ENCODE data around the gene SUN3.
"Not testable (repeated sequence)": the region's sequence is repeated elsewhere in the genome, so short reads cannot be mapped to it uniquely, and the experiment has no call there.

SUN3 gene

GRCh38 chr7:48004032-48004431, 24.9 kb downstream of the SUN3 start:
- H3K9ac ChIP-seq (ENCODE audit: low read length in 2 of 2) = no peak overlapping the region

DNA sequence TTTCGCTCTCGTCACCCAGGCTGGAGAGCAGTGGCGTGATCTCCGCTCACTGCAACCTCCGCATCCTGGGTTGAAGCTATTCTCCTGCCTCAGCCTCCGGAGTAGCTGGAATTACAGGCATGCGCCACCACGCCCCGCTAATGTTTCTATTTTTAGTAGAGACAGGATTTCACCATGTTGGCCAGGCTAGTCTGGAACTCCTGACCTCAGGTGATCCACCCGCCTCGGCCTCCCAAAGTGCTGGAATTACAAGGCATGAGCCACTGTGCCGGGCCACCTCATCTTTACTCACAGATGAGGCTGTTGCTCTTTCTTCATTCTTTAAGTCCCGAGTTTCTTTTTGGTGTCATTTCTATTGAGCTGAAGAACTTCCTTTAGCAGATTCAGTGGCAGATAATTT, 28.7 kb downstream of the SUN3 start:
- not testable (repeated sequence) for H3K27me3 ChIP-seq (ENCODE audit: control insufficient read depth in 1 of 2, insufficient read depth in 2 of 2, low read length in 2 of 2); H3K4me1 ChIP-seq (ENCODE audit: control insufficient read depth, insufficient read depth, low read length); H3K4me3 ChIP-seq (ENCODE audit: low read length in 2 of 2); H3K36me3 ChIP-seq (ENCODE audit: control insufficient read depth in 2 of 2, insufficient read depth in 2 of 2, low read length in 2 of 2); H3K9ac ChIP-seq (ENCODE audit: low read length in 2 of 2); H3K9me3 ChIP-seq (ENCODE audit: control insufficient read depth in 2 of 2, low read length in 2 of 2); H3K27ac ChIP-seq (ENCODE audit: low read length)

More at GRCh38 chr7:48004032-48004431, 24.9 kb downstream of the SUN3 start:
- Histone ChIP-seq H3K9me3 (ENCODE audit: control insufficient read depth in 2 of 2, low read length in 2 of 2) (no peaks in the 10 kb centered on the region), H3K36me3 (ENCODE audit: control insufficient read depth in 2 of 2, insufficient read depth in 2 of 2, low read length in 2 of 2) (no peaks in the 10 kb centered on the region), H3K27ac (ENCODE audit: low read length) (no peak overlapping the region), H3K4me1 (ENCODE audit: control insufficient read depth, insufficient read depth, low read length) (no peaks in the 10 kb centered on the region), H3K27me3 (ENCODE audit: control insufficient read depth in 1 of 2, insufficient read depth in 2 of 2, low read length in 2 of 2) (peaks cover 0 to 4% of the 10 kb centered on the region in 2 donors), H3K4me3 (ENCODE audit: low read length in 2 of 2) (no peak overlapping the region)

- H3K9me3 ChIP-seq (ENCODE audit: control insufficient read depth in 2 of 2, low read length in 2 of 2) = no peaks in the 10 kb centered on the region
- no peaks in the 10 kb centered on the region for H3K4me1 ChIP-seq (ENCODE audit: control insufficient read depth, insufficient read depth, low read length)
- H3K9ac ChIP-seq (ENCODE audit: low read length in 2 of 2) = no peak overlapping the region
- H3K27me3 ChIP-seq (ENCODE audit: control insufficient read depth in 1 of 2, insufficient read depth in 2 of 2, low read length in 2 of 2) = no peaks in the 10 kb centered on the region
- H3K36me3 ChIP-seq (ENCODE audit: control insufficient read depth in 2 of 2, insufficient read depth in 2 of 2, low read length in 2 of 2) = no peaks in the 10 kb centered on the region
- H3K27ac ChIP-seq (ENCODE audit: low read length) = no peak overlapping the region
- no peak overlapping the region for H3K4me3 ChIP-seq (ENCODE audit: low read length in 2 of 2)
Observed at GRCh38 chr7:47999413-47999812, 29.5 kb downstream of the SUN3 start.

- Histone ChIP-seq H3K9ac (ENCODE audit: low read length in 2 of 2) (peak overlapping the region in 1 of 2 donors; percentile 57), H3K27me3 (ENCODE audit: control insufficient read depth in 1 of 2, insufficient read depth in 2 of 2, low read length in 2 of 2) (peaks cover 0 to 2% of the 10 kb centered on the region in 2 donors), H3K36me3 (ENCODE audit: control insufficient read depth in 2 of 2, insufficient read depth in 2 of 2, low read length in 2 of 2) (no peaks in the 10 kb centered on the region), H3K9me3 (ENCODE audit: control insufficient read depth in 2 of 2, low read length in 2 of 2) (no peaks in the 10 kb centered on the region), H3K4me3 (ENCODE audit: low read length in 2 of 2) (peak overlapping the region in 1 of 2 donors; percentile 73), H3K4me1 (ENCODE audit: control insufficient read depth, insufficient read depth, low read length) (peaks cover 3% of the 10 kb centered on the region), H3K27ac (ENCODE audit: low read length) (no peak overlapping the region)
Observed at GRCh38 chr7:47992446-47992845, 36.5 kb downstream of the SUN3 start.

DNA sequence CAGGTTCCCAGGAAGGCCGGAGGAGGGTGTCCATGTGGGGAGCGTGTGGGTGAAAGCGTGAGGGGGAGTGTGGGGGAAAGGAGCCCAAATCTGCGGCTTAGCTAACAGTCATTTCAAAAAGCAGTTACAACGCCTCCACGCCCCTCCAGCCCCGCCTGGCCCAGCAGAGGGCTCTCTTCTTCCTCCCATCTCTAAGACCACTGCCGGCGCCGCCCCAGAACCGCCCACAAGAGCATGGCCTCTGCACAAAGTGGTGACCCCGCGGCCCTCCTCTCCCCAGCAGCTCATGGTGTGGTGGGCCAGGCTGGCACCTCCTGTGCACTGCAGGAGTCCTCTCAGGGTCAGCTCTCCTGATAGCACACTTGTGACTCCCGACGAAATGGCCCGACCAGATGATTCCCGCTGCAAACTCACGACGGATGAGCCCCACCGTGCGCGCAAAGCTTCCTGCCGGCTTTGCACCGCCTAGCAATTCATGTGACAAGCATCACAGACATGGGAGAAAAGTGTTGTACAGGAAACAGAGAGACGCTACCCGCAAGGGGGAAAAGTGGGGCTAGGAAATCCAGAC, 37.1 kb downstream of the SUN3 start:
- H3K4me3 ChIP-seq (ENCODE audit: low read length in 2 of 2) = peak overlapping the region; percentile 70 to 73
- peaks cover 3% of the 10 kb centered on the region for H3K4me1 ChIP-seq (ENCODE audit: control insufficient read depth, insufficient read depth, low read length)
- peaks cover 0 to 2% of the 10 kb centered on the region in 2 donors for H3K27me3 ChIP-seq (ENCODE audit: control insufficient read depth in 1 of 2, insufficient read depth in 2 of 2, low read length in 2 of 2)
- peak overlapping the region; percentile 48 to 57 for H3K9ac ChIP-seq (ENCODE audit: low read length in 2 of 2)
- H3K9me3 ChIP-seq (ENCODE audit: control insufficient read depth in 2 of 2, low read length in 2 of 2) = no peaks in the 10 kb centered on the region
- H3K36me3 ChIP-seq (ENCODE audit: control insufficient read depth in 2 of 2, insufficient read depth in 2 of 2, low read length in 2 of 2) = no peaks in the 10 kb centered on the region
- no peak overlapping the region for H3K27ac ChIP-seq (ENCODE audit: low read length)

DNA sequence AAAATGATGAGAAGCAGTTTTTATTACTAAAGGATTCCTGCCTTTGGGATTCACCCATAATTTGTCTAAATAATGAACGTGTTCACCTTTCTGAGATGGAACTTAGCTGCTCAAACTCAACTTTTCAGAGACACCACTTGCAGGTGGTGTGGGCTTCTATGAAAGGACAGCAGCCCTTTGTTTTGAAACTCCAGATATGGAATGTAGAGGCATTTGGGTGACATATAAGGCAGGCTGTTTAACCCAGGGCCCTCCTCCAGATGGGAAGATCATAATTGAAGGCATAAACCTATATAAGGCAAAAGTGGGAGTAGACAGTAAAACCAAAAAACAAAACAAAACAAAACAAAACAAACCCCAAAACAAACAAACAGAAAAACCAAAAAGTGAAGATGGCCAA, 37.6 kb downstream of the SUN3 start:
- Histone ChIP-seq H3K27me3 (ENCODE audit: control insufficient read depth in 1 of 2, insufficient read depth in 2 of 2, low read length in 2 of 2) (peaks cover 0 to 2% of the 10 kb centered on the region in 2 donors), H3K36me3 (ENCODE audit: control insufficient read depth in 2 of 2, insufficient read depth in 2 of 2, low read length in 2 of 2) (no peaks in the 10 kb centered on the region), H3K4me1 (ENCODE audit: control insufficient read depth, insufficient read depth, low read length) (peaks cover 3% of the 10 kb centered on the region), H3K27ac (ENCODE audit: low read length) (no peak overlapping the region), H3K9me3 (ENCODE audit: control insufficient read depth in 2 of 2, low read length in 2 of 2) (no peaks in the 10 kb centered on the region), H3K9ac (ENCODE audit: low read length in 2 of 2) (no peak overlapping the region), H3K4me3 (ENCODE audit: low read length in 2 of 2) (peak overlapping the region in 1 of 2 donors; percentile 70)

GRCh38 chr7:47990592-47990991, 38.3 kb downstream of the SUN3 start:
- Histone ChIP-seq H3K36me3 (ENCODE audit: control insufficient read depth in 2 of 2, insufficient read depth in 2 of 2, low read length in 2 of 2) (no peaks in the 10 kb centered on the region), H3K9ac (ENCODE audit: low read length in 2 of 2) (no peak overlapping the region), H3K27me3 (ENCODE audit: control insufficient read depth in 1 of 2, insufficient read depth in 2 of 2, low read length in 2 of 2) (peaks cover 0 to 2% of the 10 kb centered on the region in 2 donors), H3K4me1 (ENCODE audit: control insufficient read depth, insufficient read depth, low read length) (peaks cover 3% of the 10 kb centered on the region), H3K27ac (ENCODE audit: low read length) (no peak overlapping the region), H3K4me3 (ENCODE audit: low read length in 2 of 2) (no peak overlapping the region), H3K9me3 (ENCODE audit: control insufficient read depth in 2 of 2, low read length in 2 of 2) (no peaks in the 10 kb centered on the region)

- H3K27me3 ChIP-seq (ENCODE audit: control insufficient read depth in 1 of 2, insufficient read depth in 2 of 2, low read length in 2 of 2) = not testable (repeated sequence)
Observed at GRCh38 chr7:47989607-47990400, 39.1 kb downstream of the SUN3 start.

DNA sequence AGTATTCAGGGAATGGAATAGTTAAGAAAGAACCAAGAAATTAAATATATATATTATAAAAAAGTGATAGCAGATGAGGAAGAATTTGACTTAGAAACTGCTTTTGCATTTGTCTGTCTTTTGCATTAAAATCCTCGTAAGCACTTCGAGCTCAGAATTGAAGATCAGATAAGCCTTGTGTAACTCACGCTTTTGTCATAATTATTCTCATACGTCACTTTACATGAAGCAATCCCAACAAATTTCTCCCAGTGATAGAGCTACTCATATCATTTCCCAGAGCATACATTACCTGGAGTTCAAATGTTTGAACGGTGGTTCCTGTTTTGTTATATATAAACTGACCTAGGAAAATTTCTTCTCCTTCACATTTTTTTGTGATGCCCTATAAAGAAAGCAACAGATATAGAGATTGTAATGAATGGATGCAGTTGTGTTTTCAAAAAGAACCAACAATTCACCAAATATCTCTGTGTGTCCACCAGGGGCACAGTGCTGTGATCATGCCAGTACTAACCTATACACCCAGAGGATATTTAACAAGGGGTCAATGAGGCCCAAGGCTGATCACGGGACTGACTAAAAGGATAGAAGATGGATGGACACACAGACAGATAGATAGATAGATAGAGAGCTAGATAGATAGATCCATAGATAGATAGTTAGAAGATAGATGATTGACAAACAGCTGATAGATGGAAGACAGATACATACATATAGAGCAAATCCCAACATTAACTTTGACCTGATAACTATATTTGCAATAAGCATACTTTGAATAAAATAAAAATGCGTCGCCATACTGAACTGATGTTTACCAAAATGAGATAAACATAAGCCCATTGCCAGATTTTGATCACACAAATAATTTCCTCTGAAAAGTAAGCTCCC, 40.2 kb downstream of the SUN3 start:
- H3K9me3 ChIP-seq (ENCODE audit: control insufficient read depth in 2 of 2, low read length in 2 of 2) = no peaks in the 10 kb centered on the region
- H3K9ac ChIP-seq (ENCODE audit: low read length in 2 of 2) = no peak overlapping the region
- no peaks in the 10 kb centered on the region for H3K36me3 ChIP-seq (ENCODE audit: control insufficient read depth in 2 of 2, insufficient read depth in 2 of 2, low read length in 2 of 2)
- no peak overlapping the region for H3K4me3 ChIP-seq (ENCODE audit: low read length in 2 of 2)
- peaks cover 3% of the 10 kb centered on the region for H3K4me1 ChIP-seq (ENCODE audit: control insufficient read depth, insufficient read depth, low read length)
- no peak overlapping the region for H3K27ac ChIP-seq (ENCODE audit: low read length)
- H3K27me3 ChIP-seq (ENCODE audit: control insufficient read depth in 1 of 2, insufficient read depth in 2 of 2, low read length in 2 of 2) = peaks cover 0 to 2% of the 10 kb centered on the region in 2 donors

More at GRCh38 chr7:47989607-47990400, 39.1 kb downstream of the SUN3 start:
- not testable (repeated sequence) for H3K36me3 ChIP-seq (ENCODE audit: control insufficient read depth in 2 of 2, insufficient read depth in 2 of 2, low read length in 2 of 2); H3K27ac ChIP-seq (ENCODE audit: low read length); H3K4me1 ChIP-seq (ENCODE audit: control insufficient read depth, insufficient read depth, low read length); H3K4me3 ChIP-seq (ENCODE audit: low read length in 2 of 2); H3K9ac ChIP-seq (ENCODE audit: low read length in 2 of 2); H3K9me3 ChIP-seq (ENCODE audit: control insufficient read depth in 2 of 2, low read length in 2 of 2)

GRCh38 chr7:47982610-47983009, 46.3 kb downstream of the SUN3 start:
- Histone ChIP-seq H3K9ac (ENCODE audit: low read length in 2 of 2) (no peak overlapping the region), H3K4me3 (ENCODE audit: low read length in 2 of 2) (no peak overlapping the region), H3K27me3 (ENCODE audit: control insufficient read depth in 1 of 2, insufficient read depth in 2 of 2, low read length in 2 of 2) (no peaks in the 10 kb centered on the region), H3K4me1 (ENCODE audit: control insufficient read depth, insufficient read depth, low read length) (peaks cover 10% of the 10 kb centered on the region), H3K9me3 (ENCODE audit: control insufficient read depth in 2 of 2, low read length in 2 of 2) (no peaks in the 10 kb centered on the region), H3K27ac (ENCODE audit: low read length) (no peak overlapping the region), H3K36me3 (ENCODE audit: control insufficient read depth in 2 of 2, insufficient read depth in 2 of 2, low read length in 2 of 2) (peaks cover 0 to 4% of the 10 kb centered on the region in 2 donors)

Data from stomach smooth muscle (tissue), 2 donors.